ENCODE data around the gene TUBA8. TPM values are rescaled to one million over a fixed set of nuclear protein-coding genes. Genes with fewer than 3 reads are reported as not detected.
"Not testable (repeated sequence)": the region's sequence is repeated elsewhere in the genome, so short reads cannot be mapped to it uniquely, and the experiment has no call there.

TUBA8 gene
- total and polyA plus RNA-seq, 3 donors from 2014 or later: 17.2 to 66.6 (median 60.5) TPM

DNA sequence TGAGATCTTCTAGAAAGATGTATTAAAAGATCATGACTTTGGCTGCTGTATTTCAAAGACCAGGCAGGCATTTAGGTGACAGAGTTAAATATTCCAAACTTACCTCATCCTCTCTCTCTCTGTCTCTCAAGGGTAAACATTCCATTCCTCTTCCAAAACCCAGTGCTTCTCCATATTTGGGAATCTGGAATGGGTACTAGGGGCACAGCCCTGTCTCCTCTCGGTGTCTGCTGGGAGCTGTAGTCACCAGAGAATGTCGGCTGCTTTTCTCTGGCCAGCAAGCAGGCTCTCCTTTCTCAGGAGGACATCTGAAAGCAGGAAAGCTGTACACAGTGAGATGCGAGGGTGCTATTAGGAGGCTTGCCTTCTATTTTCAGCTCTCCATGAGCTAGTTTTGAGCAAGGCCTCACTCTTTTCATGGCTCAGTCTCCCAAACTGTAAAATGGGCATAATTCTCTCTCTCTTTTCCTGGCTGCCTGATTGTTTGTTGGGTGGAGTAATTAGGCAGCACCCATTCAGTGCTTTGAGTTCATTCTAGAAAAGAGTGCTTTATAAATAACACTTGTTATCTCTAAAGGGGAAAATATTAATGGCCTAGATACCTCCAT lies 42.1 kb upstream of the TUBA8 start:
- peak overlapping the region; percentile 70 to 79 for H3K27ac ChIP-seq
- no peak for DNase-seq
- no peaks in the 10 kb centered on the region for H3K9me3 ChIP-seq
- intact Hi-C loops (cut with DNase I; ENCODE audit: low total_unique reads): no loop called here
- H3K36me3 ChIP-seq (ENCODE audit: low read depth, missing control alignments): no peaks in the 10 kb centered on the region
- no peak overlapping the region for H3K4me3 ChIP-seq
- peaks cover 16% of the 10 kb centered on the region for H3K4me1 ChIP-seq
- WGBS, 2 donors: 36 to 66% methylated on average over 3 of the region's 3 CpGs
- TF ChIP-seq, protein P1, sequence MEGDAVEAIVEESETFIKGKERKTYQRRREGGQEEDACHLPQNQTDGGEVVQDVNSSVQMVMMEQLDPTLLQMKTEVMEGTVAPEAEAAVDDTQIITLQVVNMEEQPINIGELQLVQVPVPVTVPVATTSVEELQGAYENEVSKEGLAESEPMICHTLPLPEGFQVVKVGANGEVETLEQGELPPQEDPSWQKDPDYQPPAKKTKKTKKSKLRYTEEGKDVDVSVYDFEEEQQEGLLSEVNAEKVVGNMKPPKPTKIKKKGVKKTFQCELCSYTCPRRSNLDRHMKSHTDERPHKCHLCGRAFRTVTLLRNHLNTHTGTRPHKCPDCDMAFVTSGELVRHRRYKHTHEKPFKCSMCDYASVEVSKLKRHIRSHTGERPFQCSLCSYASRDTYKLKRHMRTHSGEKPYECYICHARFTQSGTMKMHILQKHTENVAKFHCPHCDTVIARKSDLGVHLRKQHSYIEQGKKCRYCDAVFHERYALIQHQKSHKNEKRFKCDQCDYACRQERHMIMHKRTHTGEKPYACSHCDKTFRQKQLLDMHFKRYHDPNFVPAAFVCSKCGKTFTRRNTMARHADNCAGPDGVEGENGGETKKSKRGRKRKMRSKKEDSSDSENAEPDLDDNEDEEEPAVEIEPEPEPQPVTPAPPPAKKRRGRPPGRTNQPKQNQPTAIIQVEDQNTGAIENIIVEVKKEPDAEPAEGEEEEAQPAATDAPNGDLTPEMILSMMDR (IDR thresholded peaks at IDR 0.05): no peak
- no peaks in the 10 kb centered on the region for H3K27me3 ChIP-seq

- H3K27ac ChIP-seq: peak overlapping the region in 1 of 2 donors; percentile 79
- intact Hi-C loops (cut with DNase I; ENCODE audit: low total_unique reads): no loop called here
Measured at GRCh38 chr22:18069041-18069440, 41.6 kb upstream of the TUBA8 start.

GRCh38 chr22:18070041-18070440 lies 40.6 kb upstream of the TUBA8 start:
- no peak overlapping the region for H3K27ac ChIP-seq
- DNase-seq: no peak
- peaks cover 16% of the 10 kb centered on the region for H3K4me1 ChIP-seq
- no peaks in the 10 kb centered on the region for H3K36me3 ChIP-seq (ENCODE audit: low read depth, missing control alignments)
- intact Hi-C loops (cut with DNase I; ENCODE audit: low total_unique reads): no loop called here
- no peaks in the 10 kb centered on the region for H3K9me3 ChIP-seq
- H3K4me3 ChIP-seq: no peak overlapping the region
- WGBS, 2 donors: 92 to 97% methylated on average over 4 of the region's 4 CpGs
- TF ChIP-seq, protein P1 (IDR thresholded peaks at IDR 0.05): no peak
- no peak for TF ChIP-seq POLR2A (IDR thresholded peaks at IDR 0.05)
- H3K27me3 ChIP-seq: no peaks in the 10 kb centered on the region

More at GRCh38 chr22:18069041-18069440, 41.6 kb upstream of the TUBA8 start:
- Histone ChIP-seq H3K36me3 (ENCODE audit: low read depth, missing control alignments) (no peaks in the 10 kb centered on the region), H3K9me3 (no peaks in the 10 kb centered on the region), H3K4me1 (peaks cover 16% of the 10 kb centered on the region), H3K27me3 (no peaks in the 10 kb centered on the region), H3K4me3 (no peak overlapping the region)
- 44 to 53% methylated on average over 2 of the region's 2 CpGs for WGBS, 2 donors
- TF ChIP-seq POLR2A (IDR thresholded peaks at IDR 0.05): no peak
- TF ChIP-seq, protein P1 (IDR thresholded peaks at IDR 0.05): no peak
- no peak for DNase-seq

- peaks cover 19% of the 10 kb centered on the region for H3K4me1 ChIP-seq
- TF ChIP-seq, protein P1 (IDR thresholded peaks at IDR 0.05): no peak
- TF ChIP-seq POLR2A (IDR thresholded peaks at IDR 0.05): no peak
- no peak overlapping the region for H3K4me3 ChIP-seq
- no peaks in the 10 kb centered on the region for H3K36me3 ChIP-seq (ENCODE audit: low read depth, missing control alignments)
- no peaks in the 10 kb centered on the region for H3K27me3 ChIP-seq
- intact Hi-C loops (cut with DNase I; ENCODE audit: low total_unique reads): no loop called here
- no peak overlapping the region for H3K27ac ChIP-seq
- H3K9me3 ChIP-seq: no peaks in the 10 kb centered on the region
- DNase-seq: no peak
- WGBS, 2 donors: 89% methylated on average over 14 of the region's 14 CpGs
Measured at GRCh38 chr22:18070556-18071306, 39.9 kb upstream of the TUBA8 start.

- H3K4me1 ChIP-seq: peaks cover 24% of the 10 kb centered on the region
- WGBS, 2 donors: 90 to 93% methylated on average over 6 to 7 of the region's 7 CpGs
- DNase-seq; H3K27ac ChIP-seq; H3K4me3 ChIP-seq; H3K9me3 ChIP-seq; H3K27me3 ChIP-seq; H3K36me3 ChIP-seq (ENCODE audit: low read depth, missing control alignments); intact Hi-C loops (cut with DNase I; ENCODE audit: low total_unique reads): not testable (repeated sequence)
Measured at GRCh38 chr22:18071307-18071967, 39.2 kb upstream of the TUBA8 start.

Data from testis (tissue), 3 donors.